ENCODE results near the gene CFAP126.

Gene CFAP126

GRCh38 chr1:161374373-161374772, 6.7 kb upstream of the CFAP126 start:
- no peak for TF ChIP-seq CTCF (IDR thresholded peaks at IDR 0.05; ENCODE audit: low read depth, low read length, missing control alignments)
- no peak overlapping the region for H3K4me3 ChIP-seq (ENCODE audit: low read depth, low read length)
- DNase-seq (ENCODE audit: low read depth): no peak

GRCh38 chr1:161373442-161373841, 5.8 kb upstream of the CFAP126 start:
- no peak for DNase-seq (ENCODE audit: low read depth)
- TF ChIP-seq CTCF (IDR thresholded peaks at IDR 0.05; ENCODE audit: low read depth, low read length, missing control alignments): no peak
- no peak overlapping the region for H3K4me3 ChIP-seq (ENCODE audit: low read depth, low read length)

GRCh38 chr1:161365207-161365606, 2.5 kb downstream of the CFAP126 start:
- DNase-seq (ENCODE audit: low read depth): no peak
- no peak overlapping the region for H3K4me3 ChIP-seq (ENCODE audit: low read depth, low read length)
- TF ChIP-seq CTCF (IDR thresholded peaks at IDR 0.05; ENCODE audit: low read depth, low read length, missing control alignments): no peak

- DNase-seq (ENCODE audit: low read depth): no peak
- H3K4me3 ChIP-seq (ENCODE audit: low read depth, low read length): no peak overlapping the region
- TF ChIP-seq CTCF (IDR thresholded peaks at IDR 0.05; ENCODE audit: low read depth, low read length, missing control alignments): no peak
Observed at GRCh38 chr1:161364332-161364731, 3.3 kb downstream of the CFAP126 start.

GRCh38 chr1:161359291-161359690, 8.4 kb downstream of the CFAP126 start:
- TF ChIP-seq CTCF (IDR thresholded peaks at IDR 0.05; ENCODE audit: low read depth, low read length, missing control alignments): no peak
- no peak for DNase-seq (ENCODE audit: low read depth)
- H3K4me3 ChIP-seq (ENCODE audit: low read depth, low read length): no peak overlapping the region

- DNase-seq (ENCODE audit: low read depth): no peak
- H3K4me3 ChIP-seq (ENCODE audit: low read depth, low read length): no peak overlapping the region
- TF ChIP-seq CTCF (IDR thresholded peaks at IDR 0.05; ENCODE audit: low read depth, low read length, missing control alignments): no peak
Observed at GRCh38 chr1:161357073-161357472, 10.6 kb downstream of the CFAP126 start.

GRCh38 chr1:161351482-161351881, 16.2 kb downstream of the CFAP126 start:
- DNase-seq (ENCODE audit: low read depth): no peak
- no peak overlapping the region for H3K4me3 ChIP-seq (ENCODE audit: low read depth, low read length)
- no peak for TF ChIP-seq CTCF (IDR thresholded peaks at IDR 0.05; ENCODE audit: low read depth, low read length, missing control alignments)

Measured in GM12864 (cell line).